HPDE6-E6E7 (cell line): Measurements from ENCODE around the gene PFKFB4.

Experiments used
- DNase-seq: peaks from one replicate; pipeline ENCODE4 v3.0.0; 2011; ENCODE audit warnings: missing footprints; ENCODE audit errors: extremely low spot score

The PFKFB4 gene

GRCh38 chr3:48584836-48585235, 28.2 kb upstream of the PFKFB4 start:
- no peak for DNase-seq

- no peak for DNase-seq
Measured at GRCh38 chr3:48581621-48582481, 25.2 kb upstream of the PFKFB4 start.

- DNase-seq = no peak
Measured at GRCh38 chr3:48576647-48577046, 20.0 kb upstream of the PFKFB4 start.

GRCh38 chr3:48575366-48575765, 18.8 kb upstream of the PFKFB4 start:
- no peak for DNase-seq

- no peak for DNase-seq
Measured at GRCh38 chr3:48573973-48574585, 17.5 kb upstream of the PFKFB4 start.

GRCh38 chr3:48572517-48572916, 15.9 kb upstream of the PFKFB4 start:
- no peak for DNase-seq

GRCh38 chr3:48571938-48572337, 15.3 kb upstream of the PFKFB4 start:
- DNase-seq = no peak

GRCh38 chr3:48569808-48570450, 13.3 kb upstream of the PFKFB4 start:
- no peak for DNase-seq

- no peak for DNase-seq
Measured at GRCh38 chr3:48569400-48569799, 12.8 kb upstream of the PFKFB4 start.

- DNase-seq = no peak
Measured at GRCh38 chr3:48568476-48568875, 11.9 kb upstream of the PFKFB4 start.

- no peak for DNase-seq
Measured at GRCh38 chr3:48567500-48567899, 10.9 kb upstream of the PFKFB4 start.

GRCh38 chr3:48567090-48567489, 10.5 kb upstream of the PFKFB4 start:
- DNase-seq = no peak

GRCh38 chr3:48566401-48566760, 9.8 kb upstream of the PFKFB4 start:
- no peak for DNase-seq

- peak; percentile 34 for DNase-seq
Measured at GRCh38 chr3:48565591-48566400, 9.2 kb upstream of the PFKFB4 start.

- DNase-seq = no peak
Measured at GRCh38 chr3:48565186-48565585, 8.6 kb upstream of the PFKFB4 start.

- no peak for DNase-seq
Measured at GRCh38 chr3:48564667-48565066, 8.1 kb upstream of the PFKFB4 start.

- DNase-seq = no peak
Measured at GRCh38 chr3:48564022-48564421, 7.4 kb upstream of the PFKFB4 start.

GRCh38 chr3:48563382-48563918, 6.8 kb upstream of the PFKFB4 start, which contains the start of gene UCN2:
Gene UCN2 (minus strand): TSS chr3:48563781. CDS start chr3:48563124, 657 bp downstream.
- no peak for DNase-seq

GRCh38 chr3:48562367-48563095, 5.9 kb upstream of the PFKFB4 start:
- DNase-seq = no peak

- no peak for DNase-seq
Measured at GRCh38 chr3:48561045-48561736, 4.6 kb upstream of the PFKFB4 start.
